ENCODE results near the gene LRBA. TPM values are rescaled to one million over a fixed set of nuclear protein-coding genes. Genes with fewer than 3 reads are reported as not detected.
"Not testable (repeated sequence)": the region's sequence is repeated elsewhere in the genome, so short reads cannot be mapped to it uniquely, and the experiment has no call there.

The LRBA gene
- total and polyA plus RNA-seq, 2 donors (not counting 3 experiments of a cell fraction or from before 2014, with no cell fraction given) = 18.0 to 35.1 TPM

GRCh38 chr4:150661551-150661950, 353.5 kb downstream of the LRBA start:
- ChIA-PET POLR2A (interaction anchor here (0.7 kb wide), 2 partner anchors 38 to 68 kb away, joined by 4 to 5 read pairs; no protein-coding TSS in a partner anchor), CTCF (interaction anchor here (0.7 kb wide), 1 partner anchor 402 kb away, joined by 3 read pairs; no protein-coding TSS in a partner anchor)
- FAIRE-seq; BruUV-seq (replicated peaks); H3K27ac ChIP-seq (ENCODE audit: insufficient read depth, low read depth, low read length); H3K36me3 ChIP-seq (ENCODE audit: control insufficient read depth in 2 of 2, extremely low read depth in 1 of 2, insufficient read depth in 2 of 2, low read length in 2 of 2); H3K9ac ChIP-seq (replicated peaks; ENCODE audit: extremely low read depth, insufficient read depth, low read length); H3K4me2 ChIP-seq (ENCODE audit: insufficient read depth, low read length); H3K27me3 ChIP-seq (ENCODE audit: control insufficient read depth in 2 of 2, insufficient read depth in 2 of 2, low read length in 2 of 2); dilution Hi-C loops (cut with MboI; ENCODE audit: extremely low pct_ligation_motif_present, low sequenced_read_pairs); H3K79me2 ChIP-seq (ENCODE audit: control insufficient read depth, insufficient read depth, low read length); H3K9me1 ChIP-seq (replicated peaks; ENCODE audit: control insufficient read depth, extremely low read depth, insufficient read depth, low read length); H3K4me3 ChIP-seq (replicated peaks in 1 of 3; ENCODE audit: insufficient read depth in 1 of 3, low read depth in 1 of 3, low read length in 3 of 3); intact Hi-C loops (cut with micrococcal nuclease); H2AFZ ChIP-seq (ENCODE audit: low read depth, low read length); DNase-seq (ENCODE audit: low read depth, low spot score); H4K20me1 ChIP-seq (replicated peaks; ENCODE audit: control insufficient read depth, extremely low read depth, insufficient read depth, low read length); H3K9me3 ChIP-seq (replicated peaks; ENCODE audit: control insufficient read depth, insufficient read depth, low read length): not testable (repeated sequence)
- H3K4me1 ChIP-seq (ENCODE audit: control insufficient read depth, extremely low read depth, insufficient read depth, low read length) = peaks cover 16% of the 10 kb centered on the region

GRCh38 chr4:150658258-150658657, 356.8 kb downstream of the LRBA start:
- CTCF ChIA-PET; H4K20me1 ChIP-seq (replicated peaks; ENCODE audit: control insufficient read depth, extremely low read depth, insufficient read depth, low read length); H2AFZ ChIP-seq (ENCODE audit: low read depth, low read length); intact Hi-C loops (cut with micrococcal nuclease); H3K36me3 ChIP-seq (ENCODE audit: control insufficient read depth in 2 of 2, extremely low read depth in 1 of 2, insufficient read depth in 2 of 2, low read length in 2 of 2); H3K9me1 ChIP-seq (replicated peaks; ENCODE audit: control insufficient read depth, extremely low read depth, insufficient read depth, low read length); H3K9ac ChIP-seq (replicated peaks; ENCODE audit: extremely low read depth, insufficient read depth, low read length); H3K79me2 ChIP-seq (ENCODE audit: control insufficient read depth, insufficient read depth, low read length); POLR2A ChIA-PET; H3K27me3 ChIP-seq (ENCODE audit: control insufficient read depth in 2 of 2, insufficient read depth in 2 of 2, low read length in 2 of 2); FAIRE-seq; dilution Hi-C loops (cut with MboI; ENCODE audit: extremely low pct_ligation_motif_present, low sequenced_read_pairs); DNase-seq (ENCODE audit: low read depth, low spot score); H3K9me3 ChIP-seq (replicated peaks; ENCODE audit: control insufficient read depth, insufficient read depth, low read length); H3K4me2 ChIP-seq (ENCODE audit: insufficient read depth, low read length); H3K4me3 ChIP-seq (replicated peaks in 1 of 3; ENCODE audit: insufficient read depth in 1 of 3, low read depth in 1 of 3, low read length in 3 of 3); H3K4me1 ChIP-seq (ENCODE audit: control insufficient read depth, extremely low read depth, insufficient read depth, low read length); H3K27ac ChIP-seq (ENCODE audit: insufficient read depth, low read depth, low read length); BruUV-seq (replicated peaks): not testable (repeated sequence)
